Left colon (tissue), 2 donors: ENCODE results near the gene CYP2E1. TPM values are rescaled to one million over a fixed set of nuclear protein-coding genes. Genes with fewer than 3 reads are reported as not detected.
"Not testable (repeated sequence)": the region's sequence is repeated elsewhere in the genome, so short reads cannot be mapped to it uniquely, and the experiment has no call there.

Source experiments
- ATAC-seq: fragments of 200-7000 bp; cut with Tn5 transposase; one replicate; pipeline ENCODE4 v1.9.1; 2020; ENCODE audit warnings: mild to moderate bottlenecking, moderate library complexity
- DNase-seq, 2 donors: peaks; one replicate each; pipeline ENCODE4 v3.0.0-alpha.2; 2020
- intact Hi-C, 2 donors: fragments of 100-400 bp; cut with DNase I in 1 of 2; cut with micrococcal nuclease in 1 of 2; formaldehyde crosslinking; loops; one replicate each; pipeline versions ENCODE4 v1.11.2 to v1.14.0; 2022; cut with DNase I, micrococcal nuclease
- long read RNA-seq: library from polyadenylated mRNA; unstranded; transcript quantifications from one replicate; pipeline ENCODE4 v2.0.0, GENCODE V29; 2021
- total RNA-seq, 2 donors: library from RNA; stranded (reverse); fragmentation: NEBNext Ultra II Directional; extraction: Animal tissue kit (Norgen Biotek cat#: 25700); gene quantifications; one replicate each; pipeline ENCODE4 v1.2.1, GENCODE V29; 2021
- donor health status: DM: no; HTN: no; CAD: no.
- donor health status: DM: yes; HTN: yes; CAD: no.

CYP2E1 gene
- total RNA-seq, result under 1 TPM; 0.67 to 0.92 TPM
- long read RNA-seq, result 0 reads

DNA sequence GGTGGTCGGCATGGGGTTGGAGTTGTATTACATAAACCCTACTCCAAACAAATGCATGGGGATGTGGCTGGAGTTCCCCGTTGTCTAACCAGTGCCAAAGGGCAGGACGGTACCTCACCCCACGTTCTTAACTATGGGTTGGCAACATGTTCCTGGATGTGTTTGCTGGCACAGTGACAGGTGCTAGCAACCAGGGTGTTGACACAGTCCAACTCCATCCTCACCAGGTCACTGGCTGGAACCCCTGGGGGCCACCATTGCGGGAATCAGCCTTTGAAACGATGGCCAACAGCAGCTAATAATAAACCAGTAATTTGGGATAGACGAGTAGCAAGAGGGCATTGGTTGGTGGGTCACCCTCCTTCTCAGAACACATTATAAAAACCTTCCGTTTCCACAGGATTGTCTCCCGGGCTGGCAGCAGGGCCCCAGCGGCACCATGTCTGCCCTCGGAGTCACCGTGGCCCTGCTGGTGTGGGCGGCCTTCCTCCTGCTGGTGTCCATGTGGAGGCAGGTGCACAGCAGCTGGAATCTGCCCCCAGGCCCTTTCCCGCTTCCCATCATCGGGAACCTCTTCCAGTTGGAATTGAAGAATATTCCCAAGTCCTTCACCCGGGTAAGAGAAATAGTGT is at the start of gene CYP2E1:
TSS of gene CYP2E1 (plus strand) at position 407 of the 632 bp plus-strand sequence. CDS start at position 440, 33 bp downstream.
- intact Hi-C loops, result no loop called here
- ATAC-seq (no peak), DNase-seq (no peak)

GRCh38 chr10:133481086-133481643 is 46.0 kb upstream of the CYP2E1 start:
- ATAC-seq, result no peak
- intact Hi-C loops, result no loop called here
- no peak for DNase-seq

DNA sequence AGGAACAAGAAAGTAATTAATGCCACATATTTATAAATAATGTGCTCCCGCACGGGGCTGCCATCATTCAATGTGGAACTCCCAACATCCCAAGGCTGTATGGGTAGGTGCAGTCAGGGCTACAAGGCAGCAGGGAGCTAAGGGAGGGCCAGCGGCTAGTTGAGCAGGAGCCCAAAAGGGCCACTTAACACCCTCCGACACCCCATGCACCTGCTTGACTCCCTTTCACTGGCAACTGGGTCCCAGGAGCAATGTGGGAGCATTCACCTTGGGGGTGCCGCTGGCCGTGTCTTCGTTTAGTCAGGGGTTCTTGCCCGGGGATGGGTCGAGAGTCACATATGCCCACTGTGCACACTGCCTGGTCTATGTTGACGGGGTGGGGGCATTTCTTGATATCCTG is 45.5 kb upstream of the CYP2E1 start:
- no peak for DNase-seq
- no peak for ATAC-seq
- intact Hi-C loops, result no loop called here

DNA sequence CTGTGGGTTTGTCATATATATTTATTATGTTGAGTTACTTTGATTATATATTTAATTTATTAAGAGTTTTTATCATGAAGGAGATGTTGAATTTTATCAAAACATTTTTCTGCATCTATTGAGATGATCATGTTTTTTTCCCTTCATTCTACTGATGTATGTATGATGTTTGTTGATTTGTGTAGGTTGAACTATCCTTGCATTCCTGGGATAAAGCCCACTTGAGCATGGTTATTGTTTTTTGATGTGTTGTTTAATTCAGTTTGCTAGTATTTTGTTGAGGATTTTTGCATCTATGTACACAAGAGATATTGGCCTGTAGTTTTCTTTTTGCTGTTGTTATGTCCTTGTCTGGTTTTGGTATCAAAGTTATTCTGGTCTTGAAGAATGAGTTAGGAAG is 42.3 kb upstream of the CYP2E1 start:
- intact Hi-C loops, result no loop called here
- DNase-seq (no peak), ATAC-seq (no peak)

- DNase-seq (no peak), ATAC-seq (no peak)
- intact Hi-C loops, result no loop called here
These were observed 40.1 kb upstream of the CYP2E1 start for GRCh38 chr10:133487085-133487484.

GRCh38 chr10:133488354-133488753 is 38.8 kb upstream of the CYP2E1 start:
- intact Hi-C loops, result no loop called here
- DNase-seq (no peak), ATAC-seq (no peak)

DNA sequence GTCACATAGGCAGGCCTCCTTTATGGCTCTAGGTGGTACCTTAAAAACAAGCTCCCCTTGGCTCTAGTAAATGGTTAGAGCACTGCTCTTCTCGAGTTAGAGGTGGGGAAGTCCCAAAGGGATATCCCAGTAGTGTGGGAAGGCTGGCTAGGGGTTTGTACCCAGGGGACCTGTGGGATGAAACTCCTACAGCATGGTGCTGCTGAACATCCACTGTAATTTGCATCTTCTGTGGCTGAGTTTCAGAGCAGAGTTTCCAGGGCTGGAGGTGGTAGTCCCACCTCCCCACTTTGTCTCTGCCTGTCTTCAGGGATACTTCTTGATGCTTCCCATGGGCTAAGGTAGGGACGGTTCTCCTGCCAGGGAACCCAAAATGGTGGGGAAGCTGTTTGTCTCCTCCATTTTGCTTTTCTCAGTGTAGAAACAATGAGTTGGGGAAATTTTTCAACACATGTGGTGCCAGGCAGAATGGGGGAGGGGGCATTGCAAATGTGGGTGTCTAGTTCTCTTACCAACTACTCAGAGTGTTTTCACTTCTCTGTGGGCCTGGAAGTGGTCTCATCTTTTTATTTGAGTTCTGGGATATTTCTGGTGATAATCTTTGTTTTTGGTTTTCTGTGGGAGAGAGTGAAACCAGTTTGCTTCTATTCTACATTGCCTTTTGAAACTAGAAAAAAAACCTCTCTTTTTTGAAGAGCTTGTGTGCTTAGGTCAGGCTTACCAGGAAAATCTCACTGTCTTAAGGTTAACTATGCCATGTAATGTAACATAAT is 37.2 kb upstream of the CYP2E1 start:
- intact Hi-C loops, result no loop called here
- no peak for DNase-seq
- no peak for ATAC-seq

DNA sequence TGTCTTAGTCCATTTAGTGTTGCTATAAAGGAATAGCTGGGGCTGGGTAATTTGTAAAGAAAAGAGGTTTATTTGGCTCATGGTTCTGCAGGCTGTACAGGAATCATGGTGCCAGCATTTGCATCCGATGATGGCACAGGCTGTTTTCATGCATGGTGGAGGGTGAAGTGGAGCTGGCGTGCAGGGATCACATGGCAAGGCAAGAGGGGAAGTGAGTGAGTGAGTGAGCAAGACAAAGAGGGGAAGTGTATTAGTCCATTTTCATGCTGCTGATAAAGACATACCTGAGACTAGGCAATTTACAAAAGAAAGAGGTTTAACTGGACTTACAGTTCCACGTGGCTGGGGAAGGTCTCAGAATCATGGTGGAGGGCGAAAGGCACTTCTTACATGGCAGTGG is 33.6 kb upstream of the CYP2E1 start:
- intact Hi-C loops, DNase-seq, ATAC-seq: not testable (repeated sequence)

DNA sequence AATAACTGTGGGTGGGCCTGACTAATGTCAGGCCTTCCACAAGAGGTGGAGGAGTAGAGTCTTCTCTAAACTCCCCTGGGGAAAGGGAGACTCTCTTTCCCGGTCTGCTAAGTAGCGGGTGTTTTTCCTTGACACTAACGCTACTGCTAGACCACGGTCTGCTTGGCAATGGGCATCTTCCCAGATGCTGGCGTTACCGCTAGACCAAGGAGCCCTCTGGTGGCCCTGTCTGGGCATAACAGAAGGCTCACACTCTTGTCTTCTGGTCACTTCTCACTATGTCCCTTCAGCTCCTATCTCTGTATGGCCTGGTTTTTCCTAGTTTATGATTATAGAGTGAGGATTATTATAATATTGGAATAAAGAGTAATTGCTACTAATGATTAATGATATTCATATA is 29.8 kb upstream of the CYP2E1 start:
- ATAC-seq, DNase-seq, intact Hi-C loops: not testable (repeated sequence)

DNA sequence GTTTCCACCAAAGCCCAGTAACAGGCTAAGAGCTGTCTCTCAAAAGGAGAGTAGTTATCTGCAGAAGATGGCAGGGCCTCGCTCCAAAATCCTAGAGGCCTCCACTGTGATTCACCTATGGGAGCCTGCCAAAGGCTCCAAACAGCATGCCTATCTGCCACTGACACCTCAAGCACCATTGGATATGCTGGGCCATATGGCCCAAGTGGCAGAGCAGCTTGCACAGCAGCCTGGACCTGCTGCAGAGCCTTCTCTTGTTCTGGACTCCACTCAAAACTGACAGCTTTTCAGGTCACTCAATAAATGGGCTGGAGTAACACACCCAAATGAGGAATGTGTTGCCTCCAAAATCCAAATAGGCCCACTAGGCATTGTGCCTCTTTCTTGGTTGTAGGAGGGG is 28.0 kb upstream of the CYP2E1 start:
- DNase-seq, ATAC-seq, intact Hi-C loops: not testable (repeated sequence)

GRCh38 chr10:133500897-133501296 is 26.3 kb upstream of the CYP2E1 start:
- not testable (repeated sequence) for ATAC-seq

DNA sequence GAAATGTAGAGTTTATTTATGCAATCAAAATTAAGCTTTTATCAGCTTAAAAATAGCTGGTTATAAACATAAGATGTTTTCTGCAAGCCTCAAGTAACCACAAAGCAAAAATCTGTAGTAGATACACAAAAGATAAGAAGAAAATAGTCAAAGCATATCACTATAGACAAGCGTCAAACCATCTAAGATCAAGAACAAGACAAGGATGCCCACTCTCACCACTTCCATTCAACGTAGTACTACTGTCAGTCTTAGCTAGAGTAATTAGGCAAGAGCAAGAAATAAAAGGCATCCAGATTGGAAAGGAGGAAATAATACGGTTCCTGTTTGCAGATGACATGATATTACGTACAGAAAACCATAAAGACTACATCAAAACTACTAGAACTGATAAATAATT is 17.5 kb upstream of the CYP2E1 start:
- ATAC-seq, result no peak
- no peak for DNase-seq
- intact Hi-C loops, result no loop called here

More at GRCh38 chr10:133500897-133501296, 26.3 kb upstream of the CYP2E1 start:
- DNase-seq, intact Hi-C loops: not testable (repeated sequence)

DNA sequence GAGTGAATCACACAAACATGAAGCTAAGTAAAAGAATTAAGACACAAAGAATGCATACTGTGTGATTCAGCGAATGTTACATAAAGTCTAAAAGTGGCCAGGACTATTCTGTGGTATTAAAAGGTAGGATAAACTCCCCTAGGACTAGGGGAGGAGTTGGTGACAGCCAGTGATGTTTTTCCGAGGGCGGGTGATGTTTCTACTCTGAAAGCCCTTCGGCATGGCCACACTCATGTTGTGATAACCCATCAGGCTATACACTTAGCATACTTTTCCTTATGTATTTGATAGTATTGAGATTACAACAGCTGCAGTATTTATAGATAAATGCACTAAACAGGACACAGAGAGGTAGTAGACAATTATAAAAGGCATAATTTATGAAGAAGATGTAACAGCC is 15.8 kb upstream of the CYP2E1 start:
- intact Hi-C loops, result no loop called here
- no peak for DNase-seq
- ATAC-seq, result no peak

GRCh38 chr10:133511907-133512528 is 15.1 kb upstream of the CYP2E1 start:
- ATAC-seq, result no peak
- intact Hi-C loops, result no loop called here
- DNase-seq, result no peak

DNA sequence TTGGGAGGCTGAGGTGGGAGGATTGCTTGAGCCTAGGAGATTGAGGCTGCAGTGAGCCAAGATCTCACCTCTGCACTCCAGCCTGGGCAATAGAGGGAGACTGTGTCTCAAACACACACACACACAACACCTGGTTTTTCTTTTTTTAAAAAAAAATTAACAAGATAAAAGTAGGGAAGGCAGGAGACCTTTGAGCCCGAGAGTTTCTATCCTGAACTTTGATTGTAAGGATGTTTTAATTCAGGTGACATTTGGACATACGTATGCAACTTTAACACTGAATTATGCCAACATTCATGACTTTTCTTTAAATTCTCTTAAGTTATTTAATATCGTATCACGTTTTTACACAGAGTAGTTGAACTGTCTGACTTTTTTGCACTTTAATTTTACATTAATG is 11.7 kb upstream of the CYP2E1 start:
- DNase-seq, result no peak
- intact Hi-C loops, result no loop called here
- no peak for ATAC-seq

- intact Hi-C loops, result no loop called here
- no peak for ATAC-seq
- DNase-seq, result no peak
These were observed 11.1 kb upstream of the CYP2E1 start for GRCh38 chr10:133516057-133516456.

DNA sequence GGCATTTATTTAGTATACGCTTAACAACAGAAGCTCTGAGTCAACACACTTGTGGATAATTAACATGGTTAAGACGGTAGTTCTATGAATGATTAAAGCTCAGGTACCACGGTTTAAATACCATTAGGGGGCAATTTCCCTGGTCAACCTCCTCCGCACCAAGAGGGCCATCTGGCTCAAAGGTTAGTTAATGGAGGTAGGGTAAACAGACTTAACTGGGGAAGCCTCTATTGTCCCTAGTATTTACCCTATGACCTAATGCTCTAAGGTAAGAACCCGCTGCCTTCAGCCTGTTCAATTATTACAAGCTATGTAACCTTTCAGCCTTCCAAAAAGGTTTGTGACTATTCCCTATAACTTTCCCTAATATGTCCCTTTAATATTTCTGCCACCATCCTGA is 8.6 kb upstream of the CYP2E1 start:
- DNase-seq, intact Hi-C loops, ATAC-seq: not testable (repeated sequence)

GRCh38 chr10:133520193-133520738 is 6.9 kb upstream of the CYP2E1 start:
- ATAC-seq (peak; percentile 99), DNase-seq (peak; percentile 79 to 91)
- intact Hi-C loops, result no loop called here

- ATAC-seq (no peak), DNase-seq (no peak)
- intact Hi-C loops, result no loop called here
These were observed 3.4 kb upstream of the CYP2E1 start for GRCh38 chr10:133523631-133524203.
